ENCODE data around the gene FAM180A. TPM values are rescaled to one million over a fixed set of nuclear protein-coding genes. Genes with fewer than 3 reads are reported as not detected.

The FAM180A gene
- total RNA-seq, 2 experiments from 2014 or later: not detected

DNA sequence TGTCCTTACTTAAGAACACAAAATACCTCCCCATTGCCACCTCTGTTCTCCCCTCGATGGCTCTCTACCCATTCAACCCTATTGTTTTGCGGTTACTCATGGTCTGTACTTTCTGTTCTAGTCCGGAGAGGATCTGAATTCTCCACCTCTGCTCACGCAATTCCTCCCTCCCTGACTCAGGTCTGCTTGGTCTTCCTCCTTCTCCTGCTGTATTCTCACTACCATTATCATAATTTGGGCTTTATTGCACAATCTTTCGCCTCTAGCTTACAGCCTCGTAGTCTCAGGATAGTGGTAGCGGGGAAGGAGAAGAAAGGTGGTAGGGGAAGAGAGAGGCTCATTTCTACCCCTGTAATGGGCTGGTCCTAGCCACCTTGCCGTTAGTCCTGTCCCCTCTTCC is 35.4 kb upstream of the FAM180A start:
- TF ChIP-seq EZH2phosphoT487 (IDR thresholded peaks at IDR 0.05; ENCODE audit: borderline replicate concordance, low read depth, low read length): no peak
- ChIA-PET CTCF (ENCODE audit: unreplicated experiment) (no interaction called here), POLR2A (interaction anchor here (0.6 kb wide), 1 partner anchor 194 kb away, joined by 3 read pairs; no protein-coding TSS in a partner anchor)
- Histone ChIP-seq H3K79me2 (ENCODE audit: insufficient read depth, low read depth, low read length) (no peaks in the 10 kb centered on the region), H3K4me3 (ENCODE audit: low read depth, low read length, poor library complexity, severe bottlenecking) (no peak overlapping the region), H3K4me2 (ENCODE audit: low read length) (no peak overlapping the region), H3K4me1 (ENCODE audit: insufficient read depth, low read length, poor library complexity, severe bottlenecking) (no peaks in the 10 kb centered on the region), H3K36me3 (ENCODE audit: insufficient read depth, low read length) (no peaks in the 10 kb centered on the region), H3K9me2 (ENCODE audit: insufficient read depth, low read length) (no peaks in the 10 kb centered on the region), H3K27ac (ENCODE audit: low read depth, low read length, poor library complexity, severe bottlenecking) (no peak overlapping the region), H3K9me3 (ENCODE audit: low read length) (no peaks in the 10 kb centered on the region), H2AFZ (ENCODE audit: low read length) (no peak overlapping the region), H4K20me1 (ENCODE audit: insufficient read depth, low read length) (no peaks in the 10 kb centered on the region)
- intact Hi-C loops (cut with micrococcal nuclease; ENCODE audit: unreplicated experiment): no loop called here
- no TSS peak for BruUV-seq (replicated peaks)
- DNase-seq (ENCODE audit: low spot score): no peak

DNA sequence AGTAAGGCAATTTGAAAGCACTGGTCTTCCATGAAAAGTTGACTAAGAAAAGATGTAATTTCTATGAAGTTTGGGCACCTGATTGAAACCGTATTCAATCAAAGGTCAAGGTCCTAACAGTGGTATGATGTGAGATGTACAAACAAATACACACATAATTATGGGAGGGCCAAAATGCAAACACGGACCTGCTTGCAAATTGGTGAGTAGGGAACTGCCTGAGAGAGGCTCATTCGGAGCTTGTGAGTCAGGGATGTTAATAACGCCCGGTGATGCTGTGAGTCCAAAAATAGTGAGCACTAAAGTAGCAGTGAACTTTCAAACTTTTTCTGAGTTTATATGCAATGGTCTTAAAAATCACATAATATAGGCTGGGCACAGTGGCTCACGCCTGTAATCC is 34.2 kb upstream of the FAM180A start:
- Histone ChIP-seq H3K9me2 (ENCODE audit: insufficient read depth, low read length) (no peaks in the 10 kb centered on the region), H3K4me2 (ENCODE audit: low read length) (no peak overlapping the region), H3K36me3 (ENCODE audit: insufficient read depth, low read length) (no peaks in the 10 kb centered on the region), H3K4me1 (ENCODE audit: insufficient read depth, low read length, poor library complexity, severe bottlenecking) (no peaks in the 10 kb centered on the region), H3K4me3 (ENCODE audit: low read depth, low read length, poor library complexity, severe bottlenecking) (no peak overlapping the region), H3K79me2 (ENCODE audit: insufficient read depth, low read depth, low read length) (no peaks in the 10 kb centered on the region), H3K27ac (ENCODE audit: low read depth, low read length, poor library complexity, severe bottlenecking) (no peak overlapping the region), H4K20me1 (ENCODE audit: insufficient read depth, low read length) (no peaks in the 10 kb centered on the region), H3K9me3 (ENCODE audit: low read length) (peaks cover 3% of the 10 kb centered on the region; the same call in 1 of the 2 replicates), H2AFZ (ENCODE audit: low read length) (no peak overlapping the region)
- intact Hi-C loops (cut with micrococcal nuclease; ENCODE audit: unreplicated experiment): no loop called here
- POLR2A ChIA-PET: no interaction called here
- CTCF ChIA-PET (ENCODE audit: unreplicated experiment): no interaction called here
- BruUV-seq (replicated peaks): no TSS peak
- TF ChIP-seq EZH2phosphoT487 (IDR thresholded peaks at IDR 0.05; ENCODE audit: borderline replicate concordance, low read depth, low read length): no peak
- TF ChIP-seq, protein P1, sequence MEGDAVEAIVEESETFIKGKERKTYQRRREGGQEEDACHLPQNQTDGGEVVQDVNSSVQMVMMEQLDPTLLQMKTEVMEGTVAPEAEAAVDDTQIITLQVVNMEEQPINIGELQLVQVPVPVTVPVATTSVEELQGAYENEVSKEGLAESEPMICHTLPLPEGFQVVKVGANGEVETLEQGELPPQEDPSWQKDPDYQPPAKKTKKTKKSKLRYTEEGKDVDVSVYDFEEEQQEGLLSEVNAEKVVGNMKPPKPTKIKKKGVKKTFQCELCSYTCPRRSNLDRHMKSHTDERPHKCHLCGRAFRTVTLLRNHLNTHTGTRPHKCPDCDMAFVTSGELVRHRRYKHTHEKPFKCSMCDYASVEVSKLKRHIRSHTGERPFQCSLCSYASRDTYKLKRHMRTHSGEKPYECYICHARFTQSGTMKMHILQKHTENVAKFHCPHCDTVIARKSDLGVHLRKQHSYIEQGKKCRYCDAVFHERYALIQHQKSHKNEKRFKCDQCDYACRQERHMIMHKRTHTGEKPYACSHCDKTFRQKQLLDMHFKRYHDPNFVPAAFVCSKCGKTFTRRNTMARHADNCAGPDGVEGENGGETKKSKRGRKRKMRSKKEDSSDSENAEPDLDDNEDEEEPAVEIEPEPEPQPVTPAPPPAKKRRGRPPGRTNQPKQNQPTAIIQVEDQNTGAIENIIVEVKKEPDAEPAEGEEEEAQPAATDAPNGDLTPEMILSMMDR (conservative IDR thresholded peaks at IDR 0.05; ENCODE audit: low read length): no peak
- DNase-seq (ENCODE audit: low spot score): no peak

DNA sequence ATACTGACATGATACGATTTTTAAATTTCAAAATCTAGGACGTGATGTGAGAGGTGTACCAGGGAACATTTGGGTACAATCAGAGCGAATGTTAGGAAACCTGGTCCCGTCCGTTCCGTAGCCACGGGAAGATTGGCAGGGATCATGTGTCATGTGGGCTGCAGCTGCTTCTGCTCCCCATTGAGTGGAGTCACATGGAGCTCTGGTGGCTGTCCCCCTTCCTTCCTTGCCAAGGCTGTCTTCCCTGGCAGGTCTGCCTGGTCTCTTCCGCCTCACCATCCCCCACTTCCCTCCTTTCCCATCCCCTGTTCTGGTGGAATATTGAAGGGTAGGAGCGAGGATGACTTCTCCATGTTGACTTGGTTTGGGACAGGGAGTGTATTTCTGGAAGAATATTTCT is 33.8 kb upstream of the FAM180A start:
- CTCF ChIA-PET (ENCODE audit: unreplicated experiment): no interaction called here
- no TSS peak for BruUV-seq (replicated peaks)

More for the DNA sequence above, 33.8 kb upstream of the FAM180A start:
- H3K9me3 ChIP-seq (ENCODE audit: low read length): peaks cover 8% of the 10 kb centered on the region; the same call in 1 of the 2 replicates
- no peaks in the 10 kb centered on the region for H3K4me1 ChIP-seq (ENCODE audit: insufficient read depth, low read length, poor library complexity, severe bottlenecking)
- POLR2A ChIA-PET: no interaction called here
- no peak overlapping the region for H3K27ac ChIP-seq (ENCODE audit: low read depth, low read length, poor library complexity, severe bottlenecking)
- no peak overlapping the region for H3K4me2 ChIP-seq (ENCODE audit: low read length)
- intact Hi-C loops (cut with micrococcal nuclease; ENCODE audit: unreplicated experiment): no loop called here
- no peak for DNase-seq (ENCODE audit: low spot score)
- H4K20me1 ChIP-seq (ENCODE audit: insufficient read depth, low read length): no peaks in the 10 kb centered on the region
- H3K4me3 ChIP-seq (ENCODE audit: low read depth, low read length, poor library complexity, severe bottlenecking): no peak overlapping the region
- H3K79me2 ChIP-seq (ENCODE audit: insufficient read depth, low read depth, low read length): no peaks in the 10 kb centered on the region
- no peaks in the 10 kb centered on the region for H3K9me2 ChIP-seq (ENCODE audit: insufficient read depth, low read length)
- TF ChIP-seq EZH2phosphoT487 (IDR thresholded peaks at IDR 0.05; ENCODE audit: borderline replicate concordance, low read depth, low read length): no peak
- H3K36me3 ChIP-seq (ENCODE audit: insufficient read depth, low read length): no peaks in the 10 kb centered on the region
- H2AFZ ChIP-seq (ENCODE audit: low read length): no peak overlapping the region
